Measurements from ENCODE around the gene FCF1. TPM values are rescaled to one million over a fixed set of nuclear protein-coding genes. Genes with fewer than 3 reads are reported as not detected.

FCF1 gene
- total RNA-seq, 1 experiment from 2014 or later = 61.6 TPM

GRCh38 chr14:74732387-74732786 lies 19.4 kb downstream of the FCF1 start:
- H3K4me3 Mint-ChIP-seq = no peak overlapping the region
- no peaks in the 10 kb centered on the region for H3K4me1 Mint-ChIP-seq
- ATAC-seq (no peak), DNase-seq (ENCODE audit: low spot score) (no peak)
- H3K36me3 Mint-ChIP-seq = peaks cover 21% of the 10 kb centered on the region
- TF ChIP-seq ARID4B (CRISPR knock-in tag; IDR thresholded peaks at IDR 0.05; ENCODE audit: borderline replicate concordance) = no peak
- TF ChIP-seq PRDM15 (CRISPR knock-in tag; IDR thresholded peaks at IDR 0.05) = no peak
- no peak for TF ChIP-seq STAT6 (CRISPR knock-in tag; conservative IDR thresholded peaks at IDR 0.05; ENCODE audit: low read depth)
- no peak for TF ChIP-seq IRF1 (CRISPR knock-in tag; IDR thresholded peaks at IDR 0.05)
- no peak for TF ChIP-seq PREB (CRISPR knock-in tag; IDR thresholded peaks at IDR 0.05; ENCODE audit: borderline replicate concordance)
- TF ChIP-seq SMAD3 (CRISPR knock-in tag; IDR thresholded peaks at IDR 0.05; ENCODE audit: borderline replicate concordance) = no peak
- TF ChIP-seq AFF4 (CRISPR knock-in tag; IDR thresholded peaks at IDR 0.05; ENCODE audit: borderline replicate concordance) = no peak
- TF ChIP-seq ERG (CRISPR knock-in tag; IDR thresholded peaks at IDR 0.05) = no peak
- no peak for TF ChIP-seq FOXP1 (CRISPR knock-in tag; IDR thresholded peaks at IDR 0.05; ENCODE audit: borderline replicate concordance)
- TF ChIP-seq TEAD4 (CRISPR knock-in tag; IDR thresholded peaks at IDR 0.05) = no peak
- no peak overlapping the region for H3K27ac Mint-ChIP-seq
- ChIA-PET POLR2A (no interaction called here), CTCF (no interaction called here)
- H3K27me3 Mint-ChIP-seq (ENCODE audit: low read depth) = no peaks in the 10 kb centered on the region
- H3K9me3 Mint-ChIP-seq = no peaks in the 10 kb centered on the region
